Suprapubic skin (tissue), 4 donors: ENCODE results near the gene ZNF608.

Experiments
- CTCF ChIP-seq, 2 donors: fragments of 200-600 bp in 1 of 2; fragments of 450-650 bp in 1 of 2; sonication (generic) in 1 of 2; IDR thresholded peaks; one replicate each; pipeline ENCODE4 v1.5.1; 2016 to 2019; ENCODE audit warnings: antibody characterized with exemption in 2 of 2, mild to moderate bottlenecking in 1 of 2, moderate library complexity in 1 of 2
- EP300 ChIP-seq: sonication (generic); formaldehyde crosslinking; IDR thresholded peaks from one replicate; pipeline ENCODE4 v1.6.1; 2017; ENCODE audit warnings: antibody characterized with exemption
- POLR2A ChIP-seq, 2 donors: fragments of 450-650 bp; IDR thresholded peaks; one replicate each; pipeline ENCODE4 v1.6.1; 2017; ENCODE audit warnings: antibody characterized with exemption in 2 of 2, mild to moderate bottlenecking in 2 of 2, moderate library complexity in 2 of 2
- POLR2AphosphoS5 ChIP-seq, 3 donors: sonication (generic); formaldehyde crosslinking; IDR thresholded peaks; one replicate each; pipeline ENCODE4 v1.6.1; 2017; ENCODE audit warnings: antibody characterized with exemption in 3 of 3

- no peak for TF ChIP-seq POLR2AphosphoS5 (IDR thresholded peaks at IDR 0.05)
- no peak for TF ChIP-seq CTCF (IDR thresholded peaks at IDR 0.05)
- no peak for TF ChIP-seq EP300
- no peak for TF ChIP-seq POLR2A (IDR thresholded peaks at IDR 0.05)
These were observed 16.6 kb downstream of the ZNF608 start for GRCh38 chr5:124729720-124730359.
